Measurements from ENCODE around the gene CYB5RL. TPM values are rescaled to one million over a fixed set of nuclear protein-coding genes. Genes with fewer than 3 reads are reported as not detected.

Gene CYB5RL
- polyA plus RNA-seq, 1 of the 3 experiments (the other 2 are of a cell fraction) = 3.3 TPM

GRCh38 chr1:54224233-54224632 lies 24.4 kb upstream of the CYB5RL start (continued):
- no peak for TF ChIP-seq CTCF (IDR thresholded peaks at IDR 0.05)
- TF ChIP-seq POLR2AphosphoS5 (IDR thresholded peaks at IDR 0.05; ENCODE audit: low read depth, low read length) = no peak

GRCh38 chr1:54223441-54224202 lies 23.8 kb upstream of the CYB5RL start:
- POLR2A ChIA-PET = no interaction called here
- WGBS (ENCODE audit: low lambda C conversion rate) = 96% methylated on average over 9 of the region's 16 CpGs

More at GRCh38 chr1:54223441-54224202, 23.8 kb upstream of the CYB5RL start:
- Histone ChIP-seq H3K9me3 (no peaks in the 10 kb centered on the region), H4K20me1 (ENCODE audit: insufficient read depth) (no peaks in the 10 kb centered on the region), H3K9me2 (no peaks in the 10 kb centered on the region), H3K27me3 (ENCODE audit: insufficient read depth) (no peaks in the 10 kb centered on the region), H3K27ac (ENCODE audit: low read depth in 2 of 2, low read length in 1 of 2) (peak overlapping the region in 1 of 2 experiments; percentile 95; a peak in 2 of 4 replicates), H3K4me1 (ENCODE audit: control insufficient read depth in 1 of 2, insufficient read depth in 2 of 2, low read depth in 1 of 2, low read length in 1 of 2) (peaks cover 8 to 80% of the 10 kb centered on the region in 2 experiments; a peak in 3 of 4 replicates), H3K4me2 (no peak overlapping the region), H3K9ac (no peak overlapping the region), H3F3A (replicated peaks; ENCODE audit: insufficient read depth) (peaks cover 6% of the 10 kb centered on the region), H2AFZ (ENCODE audit: low read depth) (no peak overlapping the region), H3K36me3 (replicated peaks in 1 of 2; ENCODE audit: control insufficient read depth in 1 of 2, insufficient read depth in 2 of 2, low read length in 1 of 2) (peaks cover 4 to 5% of the 10 kb centered on the region in 2 experiments), H3K79me2 (ENCODE audit: insufficient read depth) (no peaks in the 10 kb centered on the region), H3K4me3 (ENCODE audit: low read depth in 2 of 2, low read length in 1 of 2) (no peak overlapping the region)
- CTCF ChIA-PET = no interaction called here
- no peak for TF ChIP-seq GABPA (IDR thresholded peaks at IDR 0.05; ENCODE audit: low read depth)
- TF ChIP-seq NRF1 (IDR thresholded peaks at IDR 0.05; ENCODE audit: low read depth, low read length) = no peak
- no peak for TF ChIP-seq EZH2phosphoT487 (IDR thresholded peaks at IDR 0.05; ENCODE audit: borderline replicate concordance, low read depth)
- TF ChIP-seq YY1 (IDR thresholded peaks at IDR 0.05; ENCODE audit: low read depth) = no peak
- no peak for TF ChIP-seq MEF2A (IDR thresholded peaks at IDR 0.05; ENCODE audit: borderline replicate concordance, low read depth)
- no peak for TF ChIP-seq USF2 (IDR thresholded peaks at IDR 0.05; ENCODE audit: borderline replicate concordance, low read depth, low read length)
- no peak for TF ChIP-seq SIN3A (IDR thresholded peaks at IDR 0.05; ENCODE audit: borderline replicate concordance, low read depth, low read length)
- no peak for TF ChIP-seq FOXJ3 (CRISPR knock-in tag; IDR thresholded peaks at IDR 0.05)
- no peak for TF ChIP-seq FOXM1 (IDR thresholded peaks at IDR 0.05; ENCODE audit: low read depth)
- no peak for TF ChIP-seq JUND (IDR thresholded peaks at IDR 0.05)
- TF ChIP-seq CHD2 (IDR thresholded peaks at IDR 0.05; ENCODE audit: low read length, partially characterized antibody) = no peak
- TF ChIP-seq POLR2AphosphoS5 (IDR thresholded peaks at IDR 0.05; ENCODE audit: low read depth, low read length) = no peak
- TF ChIP-seq EP300 (IDR thresholded peaks at IDR 0.05; ENCODE audit: borderline replicate concordance in 1 of 2, low read depth in 1 of 2, low read length in 1 of 2) = no peak
- TF ChIP-seq RCOR1 (IDR thresholded peaks at IDR 0.05; ENCODE audit: low read length) = no peak
- TF ChIP-seq RXRA (IDR thresholded peaks at IDR 0.05; ENCODE audit: borderline replicate concordance, low read depth) = no peak
- TF ChIP-seq PBX3 (IDR thresholded peaks at IDR 0.05) = no peak
- TF ChIP-seq NFIC (IDR thresholded peaks at IDR 0.05; ENCODE audit: borderline replicate concordance) = no peak
- TF ChIP-seq ELF1 (IDR thresholded peaks at IDR 0.05) = no peak
- TF ChIP-seq IRF3 (IDR thresholded peaks at IDR 0.05; ENCODE audit: low read depth, low read length) = no peak
- no peak for TF ChIP-seq RAD21 (IDR thresholded peaks at IDR 0.05; ENCODE audit: low read length)
- no peak for DNase-seq

Data from SK-N-SH (cell line).